Endodermal cell (in vitro differentiated cells): Measurements from ENCODE around the gene PXDN. TPM values are rescaled to one million over a fixed set of nuclear protein-coding genes. Genes with fewer than 3 reads are reported as not detected.
A peak's percentile ranks its signal among the peaks of the same experiment; 100 is the strongest.

Experiments used
- DNase-seq: peaks from one replicate; pipeline ENCODE4 v3.0.0-alpha.2; 2017
- H3K27ac ChIP-seq: 2 replicates; pipeline ENCODE4 v1.5.1; 2013; ENCODE audit warnings: mild to moderate bottlenecking, low read depth, low read length, moderate library complexity
- H3K27me3 ChIP-seq: 2 replicates; pipeline ENCODE4 v1.6.1; 2013; ENCODE audit warnings: mild to moderate bottlenecking, low read length, moderate library complexity; ENCODE audit not compliant: insufficient read depth, control insufficient read depth, poor library complexity, severe bottlenecking
- H3K36me3 ChIP-seq: 2 replicates; pipeline ENCODE4 v1.7.0; 2013; ENCODE audit warnings: mild to moderate bottlenecking, low read length, moderate library complexity; ENCODE audit not compliant: control insufficient read depth, insufficient read depth
- H3K4me1 ChIP-seq: one replicate; pipeline ENCODE4 v1.7.0; 2013; ENCODE audit warnings: low read length; ENCODE audit not compliant: control insufficient read depth, insufficient read depth
- H3K4me3 ChIP-seq: 2 replicates; pipeline ENCODE4 v1.5.1; 2013; ENCODE audit warnings: mild to moderate bottlenecking, low read length, moderate library complexity
- H3K9ac ChIP-seq: 2 replicates; pipeline ENCODE4 v1.6.1; 2013; ENCODE audit warnings: mild to moderate bottlenecking, low read length, moderate library complexity; ENCODE audit not compliant: poor library complexity, severe bottlenecking; ENCODE audit errors: extremely low read depth
- H3K9me3 ChIP-seq: 2 replicates; pipeline ENCODE4 v1.6.1; 2013; ENCODE audit warnings: mild to moderate bottlenecking, low read length, moderate library complexity; ENCODE audit not compliant: control insufficient read depth
- H3K27ac Mint-ChIP-seq: 2 replicates; pipeline ENCODE4 v1.8.0; 2020; ENCODE audit warnings: mixed read lengths
- H3K27me3 Mint-ChIP-seq: 2 replicates; pipeline ENCODE4 v1.8.0; 2021; ENCODE audit warnings: mild to moderate bottlenecking, mixed read lengths; ENCODE audit not compliant: insufficient read depth
- H3K36me3 Mint-ChIP-seq: 2 replicates; pipeline ENCODE4 v1.8.0; 2020; ENCODE audit warnings: low read depth, mixed read lengths
- H3K4me1 Mint-ChIP-seq: 2 replicates; pipeline ENCODE4 v1.8.0; 2020; ENCODE audit warnings: mixed read lengths
- H3K4me3 Mint-ChIP-seq: 2 replicates; pipeline ENCODE4 v1.8.0; 2020; ENCODE audit warnings: mild to moderate bottlenecking, moderate library complexity, mixed read lengths
- H3K9me3 Mint-ChIP-seq: 2 replicates; pipeline ENCODE4 v1.8.0; 2020; ENCODE audit warnings: mild to moderate bottlenecking, mixed read lengths
- CTCF ChIP-seq: fragments of 200-600 bp; sonication (generic); conservative IDR thresholded peaks from 2 replicates; pipeline ENCODE4 v1.5.0; 2021; ENCODE audit warnings: antibody characterized with exemption, mild to moderate bottlenecking
- WGBS, 2 experiments: methylation state at CpG; one replicate each; pipeline versions ENCODE4 v1.1.5 to v1.1.7; 2013; ENCODE audit warnings: missing lambda C conversion rate in 2 of 2, mixed read lengths in 1 of 2; ENCODE audit not compliant: insufficient coverage in 1 of 2, insufficient read length in 1 of 2; 5-methylcytosine and 5-hydroxymethylcytosine counted together
- total RNA-seq, 2 donors: library from RNA; stranded (reverse); fragmentation: NEBNext Ultra II Directional in 1 of 2; extraction: Animal tissue kit (Norgen Biotek cat#: 25700) in 1 of 2; gene quantifications; 2 replicates in 1 of 2; 3 replicates in 1 of 2; pipeline ENCODE4 v1.2.1, GENCODE V29; 2021

PXDN gene
- total RNA-seq, 2 donors from 2014 or later = 212 to 247 TPM

- peaks cover 2% of the 10 kb centered on the region for H3K4me1 Mint-ChIP-seq
- Histone ChIP-seq H3K27me3 (no peaks in the 10 kb centered on the region), H3K4me3 (no peak overlapping the region), H3K36me3 (no peaks in the 10 kb centered on the region), H3K27ac (no peak overlapping the region), H3K9me3 (peaks cover 11% of the 10 kb centered on the region), H3K4me1 (no peaks in the 10 kb centered on the region), H3K9ac (no peak overlapping the region)
- peaks cover 33% of the 10 kb centered on the region for H3K9me3 Mint-ChIP-seq
- no peak overlapping the region for H3K4me3 Mint-ChIP-seq
- DNase-seq = peak; percentile 93
- H3K36me3 Mint-ChIP-seq = peaks cover 3% of the 10 kb centered on the region
- peak; percentile 88 for TF ChIP-seq CTCF
- H3K27ac Mint-ChIP-seq = no peak overlapping the region
- 66 to 68% methylated on average over 17 to 24 of the region's 24 CpGs for WGBS, 2 experiments
- peaks cover 46% of the 10 kb centered on the region for H3K27me3 Mint-ChIP-seq
These were observed 6.8 kb upstream of the PXDN start for GRCh38 chr2:1750933-1751766.

- Histone ChIP-seq H3K27ac (no peak overlapping the region), H3K4me1 (no peaks in the 10 kb centered on the region), H3K4me3 (no peak overlapping the region), H3K9me3 (peaks cover 11% of the 10 kb centered on the region), H3K36me3 (no peaks in the 10 kb centered on the region), H3K9ac (no peak overlapping the region), H3K27me3 (no peaks in the 10 kb centered on the region)
- peaks cover 3% of the 10 kb centered on the region for H3K36me3 Mint-ChIP-seq
- H3K9me3 Mint-ChIP-seq = peaks cover 26% of the 10 kb centered on the region
- H3K27ac Mint-ChIP-seq = no peak overlapping the region
- H3K4me3 Mint-ChIP-seq = no peak overlapping the region
- 54 to 100% methylated on average over 1 to 4 of the region's 5 CpGs for WGBS, 2 experiments
- H3K4me1 Mint-ChIP-seq = peaks cover 2% of the 10 kb centered on the region
- TF ChIP-seq CTCF = no peak
- peaks cover 54% of the 10 kb centered on the region for H3K27me3 Mint-ChIP-seq
- DNase-seq = peak; percentile 5
These were observed 6.1 kb upstream of the PXDN start for GRCh38 chr2:1750270-1750932.

- no peak for TF ChIP-seq CTCF
- H3K27ac ChIP-seq = no peak overlapping the region
- H3K27ac Mint-ChIP-seq = no peak overlapping the region
These were observed 5.3 kb upstream of the PXDN start for GRCh38 chr2:1749489-1750119.

More at GRCh38 chr2:1749489-1750119, 5.3 kb upstream of the PXDN start:
- 92 to 93% methylated on average over 7 to 9 of the region's 9 CpGs for WGBS, 2 experiments
- no peaks in the 10 kb centered on the region for H3K27me3 ChIP-seq
- peaks cover 18% of the 10 kb centered on the region for H3K9me3 Mint-ChIP-seq
- DNase-seq = peak; percentile 35
- no peaks in the 10 kb centered on the region for H3K36me3 ChIP-seq
- peaks cover 54% of the 10 kb centered on the region for H3K27me3 Mint-ChIP-seq
- no peaks in the 10 kb centered on the region for H3K36me3 Mint-ChIP-seq
- H3K4me3 ChIP-seq = no peak overlapping the region
- H3K4me1 Mint-ChIP-seq = peaks cover 3% of the 10 kb centered on the region
- H3K9me3 ChIP-seq = peaks cover 9% of the 10 kb centered on the region
- no peak overlapping the region for H3K4me3 Mint-ChIP-seq
- no peaks in the 10 kb centered on the region for H3K4me1 ChIP-seq
- no peak overlapping the region for H3K9ac ChIP-seq
